PC-3 (cell line): Measurements from ENCODE around the gene MS4A4A. TPM values are rescaled to one million over a fixed set of nuclear protein-coding genes. Genes with fewer than 3 reads are reported as not detected.

ENCODE experiments used
- ATAC-seq: fragments of 200-7000 bp; cut with Tn5 transposase; 2 replicates; pipeline ENCODE4 v1.9.1; 2020; ENCODE audit warnings: mild to moderate bottlenecking, moderate library complexity
- BruUV-seq: library from RNA; stranded (reverse); fragments of 400-500 nt; replicated peaks from 2 replicates; lab custom pipeline; 2021; lab: Mats Ljungman, UMichigan
- CTCF ChIA-PET: fragments of 300-600 bp; sonication (Branson Sonifier 250); formaldehyde crosslinking; loops from one replicate; lab custom pipeline; 2022; ENCODE audit warnings: antibody characterized with exemption; lab: Charles Lee
- POLR2A ChIA-PET: fragments of 300-600 bp; sonication (Branson Sonifier 250); formaldehyde crosslinking; loops from one replicate; lab custom pipeline; 2022; ENCODE audit warnings: antibody characterized with exemption; ENCODE audit not compliant: unreplicated experiment; lab: Charles Lee
- DNase-seq: peaks from one replicate; pipeline ENCODE4 v3.0.0-alpha.2; 2015
- H2AFZ ChIP-seq: fragments of 300-600 bp; sonication (generic); 2 replicates; pipeline ENCODE4 v1.6.0; 2016; ENCODE audit warnings: antibody characterized with exemption, low read length
- H3F3A ChIP-seq: fragments of 300-600 bp; sonication (generic); one replicate; pipeline ENCODE4 v1.6.0; 2017; ENCODE audit warnings: antibody characterized with exemption, low read length, control low read depth, mild to moderate bottlenecking; ENCODE audit not compliant: unreplicated experiment
- H3K27ac ChIP-seq: fragments of 300-600 bp; sonication (generic); 2 replicates; pipeline ENCODE4 v1.5.1; 2016; ENCODE audit warnings: mild to moderate bottlenecking, low read length
- H3K27me3 ChIP-seq: fragments of 300-600 bp; sonication (generic); 2 replicates; pipeline ENCODE4 v1.6.1; 2016; ENCODE audit warnings: low read length, mixed read lengths
- H3K36me3 ChIP-seq: fragments of 300-600 bp; sonication (generic); 2 replicates; pipeline ENCODE4 v1.6.1; 2016; ENCODE audit warnings: low read depth, mixed run types, low read length, mixed read lengths
- H3K4me1 ChIP-seq: fragments of 300-600 bp; sonication (generic); 2 replicates; pipeline ENCODE4 v1.5.1; 2016; ENCODE audit warnings: low read length; ENCODE audit not compliant: insufficient read depth
- H3K4me2 ChIP-seq: fragments of 300-600 bp; sonication (generic); 2 replicates; pipeline ENCODE4 v1.6.0; 2016; ENCODE audit warnings: low read length
- H3K4me3 ChIP-seq: fragments of 300-600 bp; sonication (generic); 2 replicates; pipeline ENCODE4 v1.5.1; 2016; ENCODE audit warnings: mild to moderate bottlenecking, low read length, mixed read lengths
- H3K79me2 ChIP-seq: fragments of 300-600 bp; sonication (generic); 2 replicates; pipeline ENCODE4 v1.6.1; 2017; ENCODE audit warnings: low read length, mixed read lengths
- H3K9ac ChIP-seq: fragments of 300-600 bp; sonication (generic); 2 replicates; pipeline ENCODE4 v1.6.0; 2016; ENCODE audit warnings: mild to moderate bottlenecking, low read length
- H3K9me2 ChIP-seq: fragments of 300-600 bp; sonication (generic); replicated peaks from 2 replicates; pipeline ENCODE4 v1.6.1; 2016; ENCODE audit warnings: mixed run types, low read length, mixed read lengths
- H3K9me3 ChIP-seq: fragments of 300-600 bp; sonication (generic); 2 replicates; pipeline ENCODE4 v1.6.1; 2016; ENCODE audit warnings: low read length, mixed read lengths
- H4K20me1 ChIP-seq: fragments of 300-600 bp; sonication (generic); 2 replicates; pipeline ENCODE4 v1.6.1; 2016; ENCODE audit warnings: low read length, mixed read lengths
- EZH2 ChIP-seq: fragments of 300-600 bp; sonication (generic); IDR thresholded peaks from one replicate; pipeline ENCODE4 v1.6.1; 2017; ENCODE audit warnings: antibody characterized with exemption, mild to moderate bottlenecking, low read length; ENCODE audit not compliant: unreplicated experiment
- EZH2phosphoT487 ChIP-seq: fragments of 300-600 bp; sonication (generic); IDR thresholded peaks from 2 replicates; pipeline ENCODE4 v1.6.1; 2018; ENCODE audit warnings: mild to moderate bottlenecking, antibody characterized with exemption, low read length, borderline replicate concordance
- intact Hi-C: fragments of 100-400 bp; cut with micrococcal nuclease; formaldehyde crosslinking; loops from 2 replicates; pipeline ENCODE4 v1.9.0; 2023
- total RNA-seq: library from RNA; depleted of rRNA; stranded (reverse); fragments of >200 nt; gene quantifications from 2 replicates; pipeline ENCODE4 v1.2.3, GENCODE V29; 2014
- TF ChIP-seq, protein P1 (sequence below): fragments of 300-600 bp; sonication (generic); conservative IDR thresholded peaks from 2 replicates; pipeline ENCODE4 v1.5.1; 2017; ENCODE audit warnings: antibody characterized with exemption, low read depth, mild to moderate bottlenecking, low read length

MS4A4A gene
- total RNA-seq, 1 experiment from 2014 or later: not detected

DNA sequence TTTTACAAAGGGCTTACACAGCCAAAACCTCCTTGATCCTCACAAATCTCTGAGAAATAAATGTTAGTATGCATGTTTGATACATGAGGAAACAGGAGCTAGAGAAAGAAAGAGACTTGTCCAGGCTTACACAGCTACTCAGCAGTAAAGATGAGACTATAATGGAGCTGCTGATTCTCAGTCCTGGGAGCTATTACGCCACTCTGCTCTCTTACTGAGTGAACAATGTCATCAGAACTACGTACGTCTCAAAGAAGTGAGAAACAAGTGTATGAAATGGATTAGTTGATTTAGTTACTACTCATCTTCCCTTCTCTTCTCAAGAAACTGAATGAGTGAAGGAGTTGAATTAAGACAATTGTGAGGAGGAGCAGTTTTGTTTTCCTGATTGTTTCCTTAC lies 58.9 kb downstream of the MS4A4A start:
- H3K4me3 ChIP-seq: no peak overlapping the region
- H3K27me3 ChIP-seq: peaks cover 32% of the 10 kb centered on the region
- no peaks in the 10 kb centered on the region for H3K9me2 ChIP-seq
- H3K36me3 ChIP-seq: no peaks in the 10 kb centered on the region
- no peak for TF ChIP-seq EZH2phosphoT487
- TF ChIP-seq, protein P1, sequence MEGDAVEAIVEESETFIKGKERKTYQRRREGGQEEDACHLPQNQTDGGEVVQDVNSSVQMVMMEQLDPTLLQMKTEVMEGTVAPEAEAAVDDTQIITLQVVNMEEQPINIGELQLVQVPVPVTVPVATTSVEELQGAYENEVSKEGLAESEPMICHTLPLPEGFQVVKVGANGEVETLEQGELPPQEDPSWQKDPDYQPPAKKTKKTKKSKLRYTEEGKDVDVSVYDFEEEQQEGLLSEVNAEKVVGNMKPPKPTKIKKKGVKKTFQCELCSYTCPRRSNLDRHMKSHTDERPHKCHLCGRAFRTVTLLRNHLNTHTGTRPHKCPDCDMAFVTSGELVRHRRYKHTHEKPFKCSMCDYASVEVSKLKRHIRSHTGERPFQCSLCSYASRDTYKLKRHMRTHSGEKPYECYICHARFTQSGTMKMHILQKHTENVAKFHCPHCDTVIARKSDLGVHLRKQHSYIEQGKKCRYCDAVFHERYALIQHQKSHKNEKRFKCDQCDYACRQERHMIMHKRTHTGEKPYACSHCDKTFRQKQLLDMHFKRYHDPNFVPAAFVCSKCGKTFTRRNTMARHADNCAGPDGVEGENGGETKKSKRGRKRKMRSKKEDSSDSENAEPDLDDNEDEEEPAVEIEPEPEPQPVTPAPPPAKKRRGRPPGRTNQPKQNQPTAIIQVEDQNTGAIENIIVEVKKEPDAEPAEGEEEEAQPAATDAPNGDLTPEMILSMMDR: no peak
- TF ChIP-seq EZH2: no peak
- no peak overlapping the region for H3K9ac ChIP-seq
- no TSS peak for BruUV-seq
- H2AFZ ChIP-seq: no peak overlapping the region
- ChIA-PET CTCF (no interaction called here), POLR2A (no interaction called here)
- no peaks in the 10 kb centered on the region for H4K20me1 ChIP-seq
- no peaks in the 10 kb centered on the region for H3K79me2 ChIP-seq
- H3K9me3 ChIP-seq: no peaks in the 10 kb centered on the region
- no peak overlapping the region for H3K27ac ChIP-seq
- H3F3A ChIP-seq: no peaks in the 10 kb centered on the region
- DNase-seq: no peak
- no peak overlapping the region for H3K4me2 ChIP-seq
- no peaks in the 10 kb centered on the region for H3K4me1 ChIP-seq
- intact Hi-C loops: no loop called here
- ATAC-seq: no peak

DNA sequence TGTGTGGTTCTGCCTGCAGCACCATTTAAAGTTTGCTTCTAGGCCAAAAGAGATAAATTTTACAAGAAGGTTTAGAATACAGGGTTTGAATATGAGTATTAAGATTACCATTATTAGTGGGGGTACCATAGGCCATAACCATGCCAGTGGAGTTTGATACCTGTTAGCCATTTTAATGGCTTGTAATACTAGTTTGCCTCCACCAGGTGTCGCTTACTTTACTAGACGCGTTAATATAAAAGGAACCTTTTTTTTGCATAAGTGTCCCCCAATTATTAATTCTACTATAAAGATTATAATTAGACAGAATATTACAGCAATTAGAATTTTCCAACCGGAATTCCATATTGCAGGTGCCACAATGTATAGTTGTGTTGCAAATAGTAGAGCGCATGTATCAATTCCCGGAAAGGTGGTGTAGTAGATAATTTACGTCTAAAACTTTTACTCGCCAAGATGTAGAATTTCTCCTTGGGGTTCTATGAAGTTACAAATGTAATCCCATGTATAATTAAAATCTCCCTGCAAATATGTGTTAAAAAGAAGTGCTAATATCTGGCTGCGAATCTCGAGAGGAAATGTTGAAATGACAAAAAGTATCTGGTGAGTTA lies 62.7 kb downstream of the MS4A4A start:
- Histone ChIP-seq H3K27ac (no peak overlapping the region), H3K79me2 (no peaks in the 10 kb centered on the region), H3K4me2 (no peak overlapping the region), H3K9ac (no peak overlapping the region), H3K9me2 (no peaks in the 10 kb centered on the region), H3K4me3 (no peak overlapping the region), H3K9me3 (no peaks in the 10 kb centered on the region), H4K20me1 (no peaks in the 10 kb centered on the region), H3K27me3 (peaks cover 50% of the 10 kb centered on the region), H3K36me3 (no peaks in the 10 kb centered on the region), H2AFZ (no peak overlapping the region), H3K4me1 (no peaks in the 10 kb centered on the region), H3F3A (no peaks in the 10 kb centered on the region)
- POLR2A ChIA-PET: no interaction called here
- intact Hi-C loops: no loop called here
- DNase-seq: peak; percentile 71
- no peak for ATAC-seq
- CTCF ChIA-PET: no interaction called here
- BruUV-seq: no TSS peak
- TF ChIP-seq, protein P1: peak; percentile 79
- TF ChIP-seq EZH2phosphoT487 (no peak), EZH2 (no peak)

DNA sequence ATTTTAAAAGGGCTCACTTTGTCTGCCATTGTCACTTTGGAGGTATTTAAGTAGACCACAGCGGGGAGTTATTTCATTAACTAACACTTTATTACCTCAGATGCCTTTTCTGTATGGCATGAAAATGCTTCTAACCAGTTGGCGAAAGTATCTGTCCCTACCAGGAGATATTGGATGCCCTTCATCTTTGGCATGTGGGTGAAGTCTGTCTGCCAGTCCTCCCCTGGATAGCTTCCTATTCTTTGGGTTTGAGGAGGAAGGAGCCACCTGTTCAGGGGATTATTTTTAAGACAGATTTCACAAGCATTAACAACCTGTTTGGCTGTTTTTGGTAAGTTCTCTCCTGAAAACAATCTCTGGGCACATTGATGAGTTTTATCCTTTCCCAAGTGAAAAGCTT lies 63.7 kb downstream of the MS4A4A start:
- POLR2A ChIA-PET: no interaction called here

More for the DNA sequence above, 63.7 kb downstream of the MS4A4A start:
- H3K4me2 ChIP-seq: no peak overlapping the region
- DNase-seq (no peak), ATAC-seq (no peak)
- TF ChIP-seq EZH2 (no peak), EZH2phosphoT487 (no peak)
- TF ChIP-seq, protein P1: no peak
- no peak overlapping the region for H3K4me3 ChIP-seq
- H3K27ac ChIP-seq: no peak overlapping the region
- no peaks in the 10 kb centered on the region for H3K9me2 ChIP-seq
- intact Hi-C loops: no loop called here
- H3K36me3 ChIP-seq: no peaks in the 10 kb centered on the region
- H3K9ac ChIP-seq: no peak overlapping the region
- H4K20me1 ChIP-seq: no peaks in the 10 kb centered on the region
- H3K79me2 ChIP-seq: no peaks in the 10 kb centered on the region
- CTCF ChIA-PET: no interaction called here
- no peaks in the 10 kb centered on the region for H3K4me1 ChIP-seq
- no TSS peak for BruUV-seq
- H2AFZ ChIP-seq: no peak overlapping the region
- peaks cover 57% of the 10 kb centered on the region for H3K27me3 ChIP-seq
- H3K9me3 ChIP-seq: no peaks in the 10 kb centered on the region
- no peaks in the 10 kb centered on the region for H3F3A ChIP-seq
